ENCODE results near the gene MAL.

The MAL gene

DNA sequence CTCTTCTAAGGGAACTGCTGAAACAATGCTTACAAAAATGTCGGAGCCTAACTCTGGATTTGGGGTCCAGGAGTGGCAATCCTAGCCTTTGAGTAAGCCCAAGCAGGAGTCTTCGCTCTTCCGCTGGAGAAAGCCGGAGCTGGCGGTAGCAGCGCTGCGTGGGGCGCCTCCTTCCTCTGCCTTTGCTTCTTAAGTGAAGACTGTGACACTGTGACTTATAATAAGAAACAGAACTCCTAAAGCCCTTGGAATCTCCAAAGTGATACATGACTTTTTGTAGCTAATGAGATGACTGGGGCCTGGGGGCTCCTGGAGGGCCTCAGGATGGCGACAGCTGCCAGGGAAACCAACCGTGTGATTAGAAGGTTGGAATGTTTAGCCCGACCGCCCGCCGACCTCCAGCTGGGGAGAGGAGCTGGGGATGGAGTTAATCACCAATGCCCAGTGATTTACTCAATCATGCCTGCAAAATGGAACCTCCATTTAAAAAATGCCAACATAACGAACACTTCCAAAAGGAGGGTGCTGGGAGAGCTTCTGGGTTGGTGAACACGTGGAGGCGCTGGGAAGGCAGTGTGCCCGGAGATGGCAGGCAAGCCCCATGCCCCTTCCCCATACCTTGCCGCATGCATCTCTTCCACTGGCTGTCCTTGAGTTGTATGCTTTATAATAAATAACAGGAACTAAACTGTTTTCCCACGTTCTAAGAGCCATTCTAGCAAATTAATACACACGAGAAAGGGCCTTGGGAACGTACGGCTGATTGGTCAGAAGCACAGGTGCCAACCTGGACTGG is 29.0 kb upstream of the MAL start:
- DNase-seq = no peak

GRCh38 chr2:94997981-94998930 is 27.3 kb upstream of the MAL start:
- DNase-seq = no peak

GRCh38 chr2:94999431-94999883 is 26.1 kb upstream of the MAL start:
- no peak for DNase-seq

- no peak for DNase-seq
Observed at GRCh38 chr2:95001051-95001562, 24.4 kb upstream of the MAL start.

DNA sequence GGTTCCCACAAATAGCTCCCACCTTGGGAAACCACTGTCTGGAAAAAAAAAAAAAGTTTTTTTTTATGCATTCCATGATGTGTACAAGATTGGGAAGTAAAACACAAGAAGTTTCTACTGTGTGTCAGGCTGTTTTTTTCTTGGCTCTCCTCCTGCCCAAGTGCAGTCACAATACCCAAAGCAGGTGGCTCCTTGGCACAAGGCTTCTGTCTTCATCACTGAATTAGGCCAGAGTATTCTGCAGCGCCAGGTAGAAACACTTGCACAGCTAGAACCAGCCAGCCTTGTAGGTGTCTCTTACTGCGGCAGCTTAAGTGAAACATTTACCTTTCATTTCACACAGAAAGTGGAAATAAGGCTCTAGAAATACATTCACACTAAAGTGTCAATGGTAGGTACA is 23.8 kb upstream of the MAL start:
- no peak for DNase-seq

DNA sequence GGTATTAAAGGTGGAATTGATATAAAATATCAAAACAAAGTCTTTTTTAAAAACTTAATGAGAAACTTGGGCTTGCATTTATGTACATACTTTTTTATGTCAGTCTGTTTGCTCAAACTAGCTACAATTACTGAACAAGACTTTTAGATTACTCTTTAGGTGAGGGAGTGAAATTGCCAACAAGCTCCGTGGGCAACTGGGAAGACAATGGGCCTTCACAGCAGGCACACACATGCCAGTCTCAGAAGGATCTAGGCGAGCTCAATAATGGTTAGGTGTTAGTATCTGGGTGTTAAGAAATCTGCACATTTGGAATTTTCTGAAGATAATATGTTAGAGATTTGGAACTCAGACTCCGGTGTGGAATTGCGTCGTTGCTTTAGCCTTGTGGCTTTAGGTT is 23.0 kb upstream of the MAL start:
- DNase-seq = no peak

GRCh38 chr2:95004287-95004686 is 21.2 kb upstream of the MAL start:
- DNase-seq = no peak

- no peak for DNase-seq
Observed at GRCh38 chr2:95004711-95005110, 20.8 kb upstream of the MAL start.

DNA sequence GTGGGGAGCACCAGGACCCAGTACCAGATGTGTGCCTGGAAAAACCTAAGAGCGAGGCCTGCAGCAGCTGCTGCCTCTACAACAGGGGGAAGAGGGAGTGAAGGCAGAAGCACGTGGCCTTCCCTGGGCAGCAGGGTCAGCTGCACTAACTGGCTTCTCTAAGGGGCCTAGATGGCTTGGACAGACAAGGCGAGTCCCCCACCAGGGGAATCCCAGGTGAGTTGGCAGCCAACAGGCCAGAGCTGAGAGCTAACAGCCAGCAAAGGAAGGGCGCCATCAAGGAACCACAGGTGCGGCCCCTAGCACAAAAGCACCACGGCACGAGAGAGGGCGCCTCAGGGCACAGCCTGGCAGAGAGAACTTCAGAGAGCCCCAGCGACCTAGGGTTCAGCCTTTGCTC is 19.8 kb upstream of the MAL start:
- DNase-seq = no peak

DNA sequence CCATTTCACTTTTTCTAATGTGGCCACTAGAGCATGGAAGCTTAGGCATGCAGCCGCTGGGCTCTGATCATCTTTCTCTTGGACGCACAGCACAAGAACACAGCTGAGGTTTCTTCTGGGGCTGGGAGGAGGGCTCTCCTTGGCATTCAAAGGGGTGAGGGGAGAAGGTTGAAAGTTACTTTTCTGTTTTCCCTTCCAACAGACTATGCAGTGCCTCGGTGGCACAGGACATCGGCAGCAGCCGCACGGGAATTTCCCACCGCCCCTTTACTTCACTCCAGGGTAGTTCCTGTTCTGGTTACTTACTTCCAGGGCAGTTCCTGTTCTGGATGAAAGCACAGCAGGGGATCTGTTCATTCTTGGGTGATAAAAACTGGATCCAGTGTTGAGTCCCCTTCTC is 18.9 kb upstream of the MAL start:
- no peak for DNase-seq

- DNase-seq = no peak
Observed at GRCh38 chr2:95007031-95007609, 18.4 kb upstream of the MAL start.

- DNase-seq = no peak
Observed at GRCh38 chr2:95007822-95008221, 17.7 kb upstream of the MAL start.

DNA sequence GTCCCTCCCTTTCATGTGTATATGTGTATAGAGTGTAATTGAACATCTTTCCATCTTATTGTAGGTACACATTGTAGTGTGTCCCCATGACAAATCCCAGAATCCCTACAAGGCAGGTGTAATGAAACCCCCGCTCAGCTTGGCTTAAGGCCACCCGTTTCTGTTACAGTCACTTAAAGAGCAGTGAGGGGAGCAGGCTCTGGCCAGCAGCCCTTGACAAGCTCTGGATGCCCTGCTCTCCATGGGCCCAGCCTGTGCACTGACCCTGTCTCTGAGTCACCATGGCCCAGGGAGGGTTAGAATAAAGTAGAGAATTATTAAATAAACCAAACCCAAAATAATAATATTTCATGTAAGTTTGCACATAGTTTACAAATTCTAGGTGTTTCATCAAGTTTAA is 17.2 kb upstream of the MAL start:
- no peak for DNase-seq

DNA sequence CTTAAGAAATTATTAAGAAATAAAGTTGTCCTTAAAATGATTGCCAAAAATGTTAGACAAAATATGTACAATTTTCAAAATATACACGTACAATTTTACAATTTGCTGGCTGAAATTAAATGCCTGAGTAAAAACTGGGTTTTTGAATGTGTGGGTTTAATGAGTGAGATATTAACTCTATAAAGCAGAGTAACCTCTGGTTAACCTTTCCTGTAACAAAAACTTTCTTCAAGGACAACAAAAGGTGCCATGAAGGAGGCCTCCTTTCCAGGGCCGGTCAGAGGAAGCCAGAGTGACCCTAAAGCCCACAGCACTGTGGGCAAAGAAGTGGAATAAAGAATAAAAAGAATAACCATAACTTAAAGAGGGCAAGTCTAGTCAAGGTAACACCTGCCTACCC is 16.5 kb upstream of the MAL start:
- no peak for DNase-seq

DNA sequence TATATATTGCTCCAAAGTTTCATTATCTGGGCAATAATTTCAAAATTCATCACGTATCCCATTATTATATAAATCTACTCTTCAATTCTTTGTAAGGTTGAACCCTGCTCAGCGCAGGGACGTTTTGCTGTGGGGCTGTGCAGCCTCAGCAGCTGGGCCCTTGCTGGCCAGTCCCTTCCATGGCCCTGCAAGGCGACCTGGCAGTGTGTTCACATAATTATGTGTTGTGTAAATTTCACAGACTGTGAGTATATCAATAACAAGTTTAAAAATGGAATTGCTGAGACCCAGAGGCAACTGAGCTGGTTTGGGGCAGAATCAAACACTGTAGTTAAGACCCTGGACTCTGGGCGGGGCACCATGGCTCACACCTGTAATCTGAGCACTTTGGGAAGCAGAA is 16.1 kb upstream of the MAL start:
- DNase-seq = no peak

DNA sequence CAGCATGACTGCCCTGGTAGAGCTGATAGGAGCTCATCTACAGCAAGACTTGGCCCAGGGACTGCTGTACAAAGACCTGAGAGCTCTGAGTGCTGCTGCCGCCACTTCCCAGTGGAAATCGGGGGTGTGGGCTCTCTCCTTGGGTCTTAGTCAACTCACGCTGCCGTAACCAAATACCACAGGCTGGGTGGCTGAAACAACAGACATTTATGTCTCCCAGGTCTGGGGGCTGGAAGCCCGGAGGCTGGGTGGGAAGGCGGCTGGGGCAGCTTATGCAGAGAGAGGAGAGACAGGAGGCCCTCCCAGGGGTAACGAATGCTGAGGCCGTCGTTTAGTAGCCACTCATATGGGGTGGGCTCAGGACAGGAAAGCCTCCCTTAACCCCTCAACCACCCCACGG is 15.4 kb upstream of the MAL start:
- DNase-seq = no peak

DNA sequence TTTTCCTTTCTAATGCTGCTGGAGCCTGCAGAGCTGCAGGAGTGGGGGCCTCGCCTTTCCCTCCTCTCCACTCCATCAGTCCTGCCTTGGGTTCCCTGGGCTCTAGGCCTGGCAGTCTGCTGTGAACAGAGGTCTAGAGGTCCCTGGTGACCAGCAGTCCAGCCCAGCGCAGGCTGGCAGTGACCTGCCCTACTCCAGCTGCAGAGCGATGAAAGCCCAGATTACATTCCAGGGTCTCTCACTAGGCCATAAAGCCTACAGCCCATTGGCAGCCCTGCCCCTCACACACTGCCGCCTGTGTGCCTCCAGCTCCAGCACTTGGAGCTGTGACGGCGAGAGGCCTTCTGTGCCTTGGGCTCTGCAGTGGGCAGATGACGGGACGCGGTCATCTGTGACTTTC is 14.8 kb upstream of the MAL start:
- no peak for DNase-seq

DNA sequence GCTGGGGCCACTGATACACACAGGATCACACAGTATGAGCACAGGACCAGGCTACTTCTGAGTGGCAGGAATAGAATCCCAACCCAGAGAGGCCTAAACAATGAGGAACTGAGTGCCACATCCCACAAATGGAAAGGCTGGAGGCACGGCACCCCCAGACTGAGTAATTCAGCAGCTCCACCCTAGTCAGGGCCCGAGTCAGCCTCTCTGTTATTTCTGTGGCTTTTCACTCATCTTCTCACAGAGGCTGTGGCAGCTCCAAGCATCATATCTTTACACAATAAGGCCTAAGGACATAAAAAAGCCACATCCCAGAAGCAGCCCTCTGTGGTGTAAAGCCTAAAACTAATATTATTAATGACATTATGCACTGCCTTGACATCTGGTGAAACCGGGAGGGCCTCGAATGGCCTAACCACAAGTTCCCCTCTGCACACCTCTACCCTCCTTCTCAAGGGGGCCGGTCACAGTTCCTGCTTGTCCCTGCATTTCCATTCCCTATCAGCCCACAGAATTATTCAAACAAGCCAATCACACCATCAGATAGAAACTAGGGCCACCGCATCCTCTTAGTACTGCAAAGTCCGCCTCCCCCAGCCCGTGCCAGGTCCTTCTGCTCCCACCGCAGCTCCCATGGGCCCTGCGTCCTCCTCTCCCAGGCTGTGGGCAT is 12.5 kb upstream of the MAL start:
- no peak for DNase-seq

DNA sequence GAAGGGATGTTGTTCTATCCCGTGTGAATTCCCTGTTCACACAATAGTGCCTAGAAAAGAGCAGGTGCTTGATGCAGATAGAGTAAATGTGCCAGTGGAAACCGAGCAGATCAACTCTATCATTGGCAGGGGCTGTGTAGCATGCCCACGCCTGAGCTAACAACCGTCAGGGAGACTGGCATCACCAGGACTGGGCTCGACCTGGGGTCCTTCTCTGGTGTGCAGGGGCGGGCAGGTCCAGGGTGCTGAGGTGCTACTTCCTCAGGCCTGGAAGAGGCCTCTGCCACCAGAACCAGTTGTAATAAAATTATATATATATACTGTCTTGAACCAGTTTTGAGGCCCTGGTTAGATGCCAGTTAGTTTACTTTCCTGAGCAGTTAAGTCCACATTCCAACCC is 11.8 kb upstream of the MAL start:
- no peak for DNase-seq

DNA sequence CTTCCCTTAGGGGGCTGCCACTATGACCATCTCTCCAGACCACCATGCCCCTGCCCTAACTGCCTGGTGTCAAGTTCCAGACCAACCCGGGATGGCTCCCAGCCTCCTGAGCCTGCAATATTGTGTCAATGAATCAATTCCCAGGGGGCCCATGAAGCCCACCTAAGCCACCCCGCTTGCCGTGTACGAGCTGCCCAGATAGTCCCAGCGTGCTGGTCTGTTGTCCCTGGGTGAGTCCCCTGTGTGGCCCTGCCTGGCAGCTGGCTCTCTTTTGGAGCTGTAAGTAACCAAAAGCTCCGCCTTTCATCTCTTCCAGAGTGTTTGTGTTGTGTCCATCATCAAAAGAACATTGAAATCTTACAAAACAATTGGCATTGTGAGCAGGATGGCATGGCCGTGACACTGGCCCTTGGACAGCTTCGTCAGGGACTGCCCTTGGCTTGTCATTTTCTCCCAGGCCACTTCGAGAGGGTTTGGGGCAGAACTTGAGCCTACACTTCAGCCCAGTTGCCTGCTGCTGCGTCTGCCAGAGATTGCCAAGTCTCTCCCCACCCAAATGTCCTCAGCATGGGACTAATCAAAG is 11.3 kb upstream of the MAL start:
- no peak for DNase-seq

GRCh38 chr2:95015261-95015912 is 10.1 kb upstream of the MAL start:
- no peak for DNase-seq

GRCh38 chr2:95016616-95017015 is 8.9 kb upstream of the MAL start:
- DNase-seq = no peak

All from NCI-H524 treated with DMSO at 0.1 percent for 48 hours (cell line).